HepG2 (cell line): ENCODE measurements around the gene TCFL5. TPM values are rescaled to one million over a fixed set of nuclear protein-coding genes. Genes with fewer than 3 reads are reported as not detected.

ENCODE experiments used
- ARID2 ChIP-seq: sonication (generic); formaldehyde crosslinking; IDR thresholded peaks from 2 replicates; pipeline ENCODE4 v1.8.1; 2022; ENCODE audit warnings: mild to moderate bottlenecking, missing genetic modification reagents, borderline replicate concordance
- E2F5 ChIP-seq: sonication (generic); formaldehyde crosslinking; conservative IDR thresholded peaks from 2 replicates; pipeline ENCODE4 v1.4.0; 2020; ENCODE audit warnings: missing genetic modification reagents
- GMEB1 ChIP-seq: sonication (generic); formaldehyde crosslinking; IDR thresholded peaks from 2 replicates; pipeline ENCODE4 v1.5.1; 2020; ENCODE audit warnings: missing genetic modification reagents, mild to moderate bottlenecking, borderline replicate concordance
- HNRNPH1 ChIP-seq: fragments of 200-400 bp; formaldehyde crosslinking; optimal IDR thresholded peaks from 2 replicates; pipeline ENCODE3; 2017; ENCODE audit warnings: mild to moderate bottlenecking, low read depth, low read length
- IKZF4 ChIP-seq: sonication (generic); formaldehyde crosslinking; IDR thresholded peaks from 2 replicates; pipeline ENCODE4 v1.5.1; 2020; ENCODE audit warnings: borderline replicate concordance, mild to moderate bottlenecking, low read depth, missing genetic modification reagents; ENCODE audit errors: not compliant biosample characterization
- POLR2G ChIP-seq: fragments of 200-400 bp; formaldehyde crosslinking; IDR thresholded peaks from 2 replicates; pipeline ENCODE4 v1.6.1; 2018; ENCODE audit warnings: mild to moderate bottlenecking, low read depth, low read length, moderate library complexity
- RERE ChIP-seq: IDR thresholded peaks from 2 replicates; pipeline ENCODE4 v1.6.1; 2016; ENCODE audit warnings: low read depth, missing genetic modification reagents, missing compliant biosample characterization
- ZNF687 ChIP-seq: sonication (generic); formaldehyde crosslinking; IDR thresholded peaks from 2 replicates; pipeline ENCODE4 v1.5.1; 2020; ENCODE audit warnings: mild to moderate bottlenecking, missing genetic modification reagents, moderate library complexity
- ZNF768 ChIP-seq: sonication (generic); formaldehyde crosslinking; IDR thresholded peaks from 2 replicates; pipeline ENCODE4 v1.4.0; 2020; ENCODE audit warnings: missing genetic modification reagents
- ZNF879 ChIP-seq: sonication (generic); formaldehyde crosslinking; IDR thresholded peaks from 2 replicates; pipeline ENCODE4 v1.8.1; 2023; ENCODE audit warnings: missing genetic modification reagents
- ZXDC ChIP-seq: sonication (generic); formaldehyde crosslinking; IDR thresholded peaks from 2 replicates; pipeline ENCODE4 v1.5.0; 2020; ENCODE audit warnings: mild to moderate bottlenecking, missing genetic modification reagents
- polyA plus RNA-seq, 8 experiments: library from polyadenylated mRNA; depleted of rRNA in 3 of 8; stranded (reverse) in 7 of 8; unstranded in 1 of 8; fragments of >200 nt; fragmentation: Illumina TruSeq in 4 of 8; extraction: Trizol in 4 of 8; gene quantifications; 2 replicates each; pipeline versions ENCODE4 v1.2.1 to v1.2.3, GENCODE V29; 2011 to 2016; ENCODE audit warnings: low read depth in 4 of 8, missing spikeins in 1 of 8, mixed read lengths in 1 of 8; ENCODE audit not compliant: insufficient read depth in 1 of 8
- total RNA-seq, 5 experiments: library from RNA; depleted of rRNA; stranded (reverse); fragments of >200 nt; fragmentation: Illumina TruSeq; extraction: Trizol; gene quantifications; 2 replicates each; pipeline ENCODE4 v1.2.3, GENCODE V29; 2016; ENCODE audit warnings: low read depth in 1 of 5

The TCFL5 gene
- total and polyA plus RNA-seq, 2 of the 13 experiments (the other 11 are each of a cell fraction or from before 2014, with no cell fraction given), result 14.8 to 20.0 TPM

DNA sequence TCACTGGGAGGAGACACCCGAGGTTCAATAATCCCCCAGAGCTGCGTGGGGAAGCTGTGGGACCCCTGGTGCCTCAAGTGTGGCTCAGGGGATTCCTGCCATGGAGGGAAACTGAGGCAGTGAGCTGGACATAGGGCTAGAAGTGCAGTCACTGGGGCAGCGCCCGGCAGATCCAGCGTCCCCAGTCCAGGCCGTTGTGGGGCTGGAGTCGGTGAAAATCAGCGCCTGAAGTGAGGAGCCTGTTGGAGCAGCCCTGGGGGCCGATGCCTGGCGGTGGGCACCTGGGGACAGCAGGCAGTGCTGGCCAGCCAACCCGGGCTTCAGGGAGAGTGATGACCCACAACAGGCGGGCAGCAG is 46.9 kb downstream of the TCFL5 start (continued):
- TF ChIP-seq ZXDC (0 out of 2 replicates have a peak, but pooled peaks have one; percentile 25), GMEB1 (CRISPR knock-in tag) (0 out of 2 replicates have a peak, but pooled peaks have one; percentile 6), ARID2 (0 out of 2 replicates have a peak, but pooled peaks have one; percentile 3), HNRNPH1 (peak; percentile 22), ZNF879 (CRISPR knock-in tag) (0 out of 2 replicates have a peak, but pooled peaks have one; percentile 20), IKZF4 (CRISPR knock-in tag) (peak; percentile 37), RERE (CRISPR knock-in tag) (no peak), E2F5 (0 out of 2 replicates have a peak, but pooled peaks have one; percentile 13), ZNF768 (CRISPR knock-in tag) (peak; percentile 35; the same call in 1 of the 2 replicates), ZNF687 (no peak), POLR2G (peak; percentile 31; the same call in 1 of the 2 replicates)
